GM23338 (cell line): Measurements from ENCODE around the gene SLC16A2. TPM values are rescaled to one million over a fixed set of nuclear protein-coding genes. Genes with fewer than 3 reads are reported as not detected.

Source experiments
- ATAC-seq: fragments of 200-7000 bp; cut with Tn5 transposase; 3 replicates; pipeline ENCODE4 v1.9.1; 2020
- DNase-seq: peaks from one replicate; pipeline ENCODE4 v3.0.0-alpha.2; 2015; ENCODE audit warnings: low spot score
- H2AFZ ChIP-seq: fragments of 200-600 bp; sonication (generic); 2 replicates; pipeline ENCODE4 v1.8.0; 2016; ENCODE audit warnings: antibody characterized with exemption, mild to moderate bottlenecking, moderate library complexity
- H3F3A ChIP-seq: fragments of 200-600 bp; sonication (generic); replicated peaks from 2 replicates; pipeline ENCODE4 v1.8.0; 2017; ENCODE audit warnings: antibody characterized with exemption, mixed run types, low read depth
- H3K27ac ChIP-seq: fragments of 200-600 bp; sonication (generic); 2 replicates; pipeline ENCODE4 v1.6.1; 2016; ENCODE audit warnings: low read depth
- H3K27me3 ChIP-seq: fragments of 200-600 bp; sonication (generic); 2 replicates; pipeline ENCODE4 v1.8.0; 2016; ENCODE audit warnings: mild to moderate bottlenecking, mixed run types, moderate library complexity; ENCODE audit not compliant: insufficient read depth
- H3K36me3 ChIP-seq: fragments of 200-600 bp; sonication (generic); 2 replicates; pipeline ENCODE4 v1.8.0; 2016; ENCODE audit warnings: mild to moderate bottlenecking; ENCODE audit not compliant: insufficient read depth
- H3K4me1 ChIP-seq: fragments of 200-600 bp; sonication (generic); 2 replicates; pipeline ENCODE4 v1.8.0; 2016; ENCODE audit warnings: mild to moderate bottlenecking, moderate library complexity; ENCODE audit not compliant: insufficient read depth
- H3K4me2 ChIP-seq: fragments of 200-600 bp; sonication (generic); 2 replicates; pipeline ENCODE4 v1.7.1; 2017; ENCODE audit warnings: mixed run types
- H3K4me3 ChIP-seq: fragments of 200-600 bp; sonication (generic); 2 replicates; pipeline ENCODE4 v1.6.1; 2016; ENCODE audit warnings: mixed run types
- H3K79me2 ChIP-seq: fragments of 200-600 bp; sonication (generic); replicated peaks from 2 replicates; pipeline ENCODE4 v1.8.0; 2017; ENCODE audit warnings: mild to moderate bottlenecking; ENCODE audit not compliant: insufficient read depth
- H3K9me2 ChIP-seq: fragments of 200-600 bp; sonication (generic); 2 replicates; pipeline ENCODE4 v1.8.0; 2017; ENCODE audit not compliant: insufficient read depth
- H4K20me1 ChIP-seq: fragments of 200-600 bp; sonication (generic); replicated peaks from 2 replicates; pipeline ENCODE4 v1.8.0; 2017; ENCODE audit warnings: mild to moderate bottlenecking; ENCODE audit not compliant: insufficient read depth
- H3K27ac Mint-ChIP-seq: 2 replicates; pipeline ENCODE4 v1.8.0; 2020; ENCODE audit warnings: inconsistent platforms, mild to moderate bottlenecking, moderate library complexity, mixed read lengths
- H3K27me3 Mint-ChIP-seq: 3 replicates; pipeline ENCODE4 v1.8.0; 2022; ENCODE audit warnings: low read depth, mild to moderate bottlenecking, moderate library complexity, mixed read lengths, inconsistent platforms; ENCODE audit not compliant: insufficient read depth, poor library complexity
- H3K36me3 Mint-ChIP-seq: 3 replicates; pipeline ENCODE4 v1.8.0; 2021; ENCODE audit warnings: low read depth, mild to moderate bottlenecking, inconsistent platforms, moderate library complexity, mixed read lengths
- H3K4me1 Mint-ChIP-seq: 3 replicates; pipeline ENCODE4 v1.8.0; 2020; ENCODE audit warnings: mild to moderate bottlenecking, inconsistent platforms, mixed read lengths
- H3K4me3 Mint-ChIP-seq: 3 replicates; pipeline ENCODE4 v1.8.0; 2021; ENCODE audit warnings: moderate library complexity, mild to moderate bottlenecking, inconsistent platforms, mixed read lengths
- H3K9me3 Mint-ChIP-seq: 3 replicates; pipeline ENCODE4 v1.8.0; 2020; ENCODE audit warnings: moderate library complexity, mild to moderate bottlenecking, inconsistent platforms, mixed read lengths
- CREB1 ChIP-seq: fragments of 250-450 bp; sonication (Bioruptor Pico); IDR thresholded peaks from 2 replicates; pipeline ENCODE4 v1.5.0; 2020; ENCODE audit warnings: low read depth, mild to moderate bottlenecking, moderate library complexity
- CTCF ChIP-seq, 2 experiments: fragments of 200-600 bp in 1 of 2; sonication (generic) in 1 of 2; conservative IDR thresholded peaks; 2 replicates each; pipeline versions ENCODE4 v1.5.1 to v1.6.1; 2016 to 2017; ENCODE audit warnings: antibody characterized with exemption in 2 of 2, low read depth in 2 of 2, mild to moderate bottlenecking in 2 of 2, moderate library complexity in 1 of 2
- JUNB ChIP-seq: IDR thresholded peaks from one replicate; pipeline ENCODE4 v1.6.1; 2016; ENCODE audit warnings: antibody characterized with exemption; ENCODE audit not compliant: unreplicated experiment
- POLR2AphosphoS5 ChIP-seq: IDR thresholded peaks from 2 replicates; pipeline ENCODE4 v1.6.1; 2016; ENCODE audit warnings: antibody characterized with exemption, low read depth
- STAT1 ChIP-seq: IDR thresholded peaks from one replicate; pipeline ENCODE4 v1.6.1; 2016; ENCODE audit warnings: antibody characterized with exemption; ENCODE audit not compliant: unreplicated experiment
- ZNF462 ChIP-seq: fragments of 250-450 bp; sonication (Bioruptor Pico); IDR thresholded peaks from 2 replicates; pipeline ENCODE4 v1.5.0; 2020; ENCODE audit warnings: mild to moderate bottlenecking, moderate library complexity
- polyA plus RNA-seq: library from polyadenylated mRNA; unstranded; fragments of >200 nt; fragmentation: Nextera tagmentation; extraction: Ambion mirVana; gene quantifications from 2 replicates; pipeline ENCODE4 v1.2.1, GENCODE V29; 2016
- total RNA-seq: library from RNA; depleted of rRNA; stranded (reverse); fragments of >200 nt; shearing (Covaris generic); gene quantifications from 2 replicates; pipeline ENCODE4 v1.2.3, GENCODE V29; 2014

SLC16A2 gene
- total and polyA plus RNA-seq, 2 experiments from 2014 or later = 11.1 to 27.9 TPM

- TF ChIP-seq ZNF462 (CRISPR knock-in tag) (no peak), CTCF (conservative IDR thresholded peaks at IDR 0.05; ENCODE audit: low read depth in 2 of 2) (no peak), JUNB (no peak), POLR2AphosphoS5 (no peak), CREB1 (no peak)
Measured at GRCh38 chrX:74449322-74449936, 28.1 kb downstream of the SLC16A2 start (continued).

- H3K36me3 ChIP-seq = no peaks in the 10 kb centered on the region
- no peak overlapping the region for H3K4me3 ChIP-seq
- no peak overlapping the region for H3K4me2 ChIP-seq
Measured at GRCh38 chrX:74449937-74450330, 28.6 kb downstream of the SLC16A2 start.

More at GRCh38 chrX:74449937-74450330, 28.6 kb downstream of the SLC16A2 start:
- Histone ChIP-seq H3K79me2 (no peaks in the 10 kb centered on the region), H3K4me1 (no peaks in the 10 kb centered on the region), H2AFZ (no peak overlapping the region), H3F3A (no peaks in the 10 kb centered on the region), H4K20me1 (no peaks in the 10 kb centered on the region), H3K27me3 (no peaks in the 10 kb centered on the region), H3K27ac (no peak overlapping the region), H3K9me2 (no peaks in the 10 kb centered on the region)
- no peak for DNase-seq
- Mint-ChIP-seq H3K27ac (no peak overlapping the region), H3K4me1 (peaks cover 5% of the 10 kb centered on the region; the same call in 1 of the 3 replicates), H3K36me3 (no peaks in the 10 kb centered on the region; the same call in 2 of the 3 replicates), H3K27me3 (peaks cover 6% of the 10 kb centered on the region), H3K4me3 (no peak overlapping the region), H3K9me3 (no peaks in the 10 kb centered on the region)
- TF ChIP-seq CTCF (conservative IDR thresholded peaks at IDR 0.05; ENCODE audit: low read depth in 2 of 2) = no peak
- TF ChIP-seq POLR2AphosphoS5 = no peak
- no peak for TF ChIP-seq STAT1
- TF ChIP-seq JUNB = no peak
- ATAC-seq = no peak
